ENCODE measurements around the gene OR9Q1.

- TF ChIP-seq POLR2AphosphoS5 (IDR thresholded peaks at IDR 0.05; ENCODE audit: insufficient read depth in 1 of 2, low read depth in 1 of 2), result no peak
- no peak for TF ChIP-seq POLR2A (IDR thresholded peaks at IDR 0.05)
- TF ChIP-seq CTCF (IDR thresholded peaks at IDR 0.05), result no peak
These were observed 163.3 kb downstream of the OR9Q1 start for GRCh38 chr11:58186938-58187337.

Measured in vagina (tissue), 2 donors.